K562 (cell line): ENCODE measurements around the gene DNAJB12. TPM values are rescaled to one million over a fixed set of nuclear protein-coding genes. Genes with fewer than 3 reads are reported as not detected.

ENCODE experiments used
- BRCA1 ChIP-seq, 2 experiments: fragments of 450-650 bp in 1 of 2; sonication (generic) in 1 of 2; formaldehyde crosslinking in 1 of 2; IDR thresholded peaks; 2 replicates each; pipeline versions ENCODE4 v1.5.0 to v1.6.1; 2017 to 2020; ENCODE audit warnings: mild to moderate bottlenecking in 1 of 2, missing genetic modification reagents in 1 of 2
- FOXJ3 ChIP-seq: sonication (generic); formaldehyde crosslinking; IDR thresholded peaks from 2 replicates; pipeline ENCODE4 v1.4.0; 2020; ENCODE audit warnings: mild to moderate bottlenecking, missing genetic modification reagents
- JUND ChIP-seq, 2 experiments: IDR thresholded peaks; 2 replicates in 1 of 2; 3 replicates in 1 of 2; pipeline ENCODE4 v1.6.1; 2011; ENCODE audit warnings: borderline replicate concordance in 2 of 2, low read depth in 2 of 2, low read length in 2 of 2, improper control_type of control experiment in 1 of 2, missing biosample characterization in 1 of 2, missing genetic modification characterization in 1 of 2, missing genetic modification reagents in 1 of 2
- NEUROD1 ChIP-seq: fragments of 150-350 bp; IDR thresholded peaks from 2 replicates; pipeline ENCODE4 v1.6.1; 2014; ENCODE audit warnings: borderline replicate concordance, low read length, low read depth; ENCODE audit not compliant: partially characterized antibody
- STAG1 ChIP-seq: sonication (generic); formaldehyde crosslinking; IDR thresholded peaks from 2 replicates; pipeline ENCODE4 v1.5.0; 2020; ENCODE audit warnings: missing genetic modification reagents, borderline replicate concordance
- ZBTB40 ChIP-seq, 2 experiments: fragments of 450-650 bp in 1 of 2; sonication (generic) in 1 of 2; formaldehyde crosslinking in 1 of 2; IDR thresholded peaks; 2 replicates each; pipeline versions ENCODE4 v1.7.1 to v1.9.0; 2016 to 2022; ENCODE audit warnings: inconsistent platforms in 1 of 2, mild to moderate bottlenecking in 1 of 2, missing genetic modification reagents in 1 of 2
- ZFP36 ChIP-seq: fragments of 150-350 bp; IDR thresholded peaks from 2 replicates; pipeline ENCODE4 v1.6.1; 2018; ENCODE audit warnings: low read length, low read depth; ENCODE audit not compliant: partially characterized antibody
- polyA plus RNA-seq, 8 experiments: library from polyadenylated mRNA; depleted of rRNA in 4 of 8; stranded (reverse) in 5 of 8; unstranded in 3 of 8; fragments of >200 nt; fragmentation: Nextera tagmentation in 2 of 8; fragmentation: Illumina TruSeq in 1 of 8; extraction: Ambion mirVana in 2 of 8; extraction: Trizol in 1 of 8; gene quantifications; 2 replicates each; pipeline versions ENCODE4 v1.2.1 to v1.2.3, GENCODE V29; 2011 to 2014; ENCODE audit warnings: inconsistent platforms in 1 of 8, missing spikeins in 1 of 8
- total RNA-seq, 7 experiments: library from RNA; depleted of rRNA in 6 of 7; stranded (reverse); fragments of >200 nt in 6 of 7; fragmentation: Illumina TruSeq in 2 of 7; extraction: Trizol in 2 of 7; gene quantifications; 2 replicates each; pipeline versions ENCODE4 v1.2.1 to v1.2.3, GENCODE V29; 2011 to 2021; ENCODE audit warnings: low replicate concordance in 1 of 7
- TF ChIP-seq, protein P1 (sequence below): fragments of 450-650 bp; IDR thresholded peaks from 2 replicates; pipeline ENCODE4 v1.6.1; 2017; ENCODE audit warnings: antibody characterized with exemption, mild to moderate bottlenecking
- TF ChIP-seq, protein P2 (sequence below): sonication (generic); formaldehyde crosslinking; IDR thresholded peaks from 2 replicates; pipeline ENCODE4 v1.8.1; 2023; ENCODE audit warnings: mild to moderate bottlenecking, missing genetic modification reagents

DNAJB12 gene
- total and polyA plus RNA-seq, 9 of the 15 experiments (the other 6 are each of a cell fraction or from before 2014, with no cell fraction given): 3.5 to 31.5 (median 20.3) TPM

DNA sequence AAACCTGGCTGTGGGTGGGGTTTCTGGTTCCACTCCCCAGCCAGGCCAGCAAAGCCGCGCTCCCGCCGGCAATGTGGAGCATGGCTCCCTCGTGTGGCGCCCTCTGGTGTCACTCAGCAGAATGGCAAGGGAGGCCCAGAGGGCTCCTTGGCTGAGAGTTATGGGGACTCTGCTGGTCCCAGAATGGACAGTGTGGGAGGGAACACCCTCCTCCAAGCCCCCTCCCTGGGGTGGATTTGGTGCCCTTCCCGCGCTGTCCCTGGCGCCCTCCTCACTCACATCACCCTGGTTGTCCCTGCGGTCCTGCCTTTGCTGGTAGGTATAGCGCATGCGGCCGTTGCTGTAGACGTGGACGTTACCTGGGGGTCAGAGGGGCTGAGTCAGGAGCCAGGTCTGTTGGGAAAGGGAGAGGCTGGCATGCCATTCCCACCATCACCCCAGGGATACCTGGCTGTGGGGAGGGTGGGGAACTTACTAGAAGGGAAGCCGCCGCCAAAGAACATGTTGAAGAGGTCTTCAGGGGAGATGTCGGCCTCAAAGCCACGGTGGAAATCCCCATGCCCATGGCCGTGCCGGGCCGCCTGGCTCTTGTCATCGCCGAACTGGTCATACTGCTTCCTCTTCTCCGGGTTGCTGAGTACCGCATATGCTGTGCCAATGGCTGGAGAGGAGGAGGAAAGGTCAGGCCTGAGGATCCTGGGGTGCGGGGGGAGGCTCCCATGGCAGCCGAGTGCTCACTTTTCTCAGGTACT lies 14.0 kb downstream of the DNAJB12 start (continued):
- TF ChIP-seq ZBTB40 (IDR thresholded peaks at IDR 0.05) (no peak), ZBTB40 (CRISPR knock-in tag; IDR thresholded peaks at IDR 0.05) (no peak), ZFP36 (peak; percentile 16), JUND (IDR thresholded peaks at IDR 0.05; ENCODE audit: borderline replicate concordance, low read depth, low read length) (peak; percentile 61; the same call in 1 of the 2 replicates), JUND (tag; IDR thresholded peaks at IDR 0.05; ENCODE audit: borderline replicate concordance, low read depth, low read length) (peak; percentile 14; the same call in 1 of the 3 replicates), STAG1 (CRISPR knock-in tag) (peak; percentile 94), BRCA1 (IDR thresholded peaks at IDR 0.05) (no peak), BRCA1 (CRISPR knock-in tag; IDR thresholded peaks at IDR 0.05) (no peak), FOXJ3 (no peak), NEUROD1 (peak; percentile 37)
- TF ChIP-seq, protein P1, sequence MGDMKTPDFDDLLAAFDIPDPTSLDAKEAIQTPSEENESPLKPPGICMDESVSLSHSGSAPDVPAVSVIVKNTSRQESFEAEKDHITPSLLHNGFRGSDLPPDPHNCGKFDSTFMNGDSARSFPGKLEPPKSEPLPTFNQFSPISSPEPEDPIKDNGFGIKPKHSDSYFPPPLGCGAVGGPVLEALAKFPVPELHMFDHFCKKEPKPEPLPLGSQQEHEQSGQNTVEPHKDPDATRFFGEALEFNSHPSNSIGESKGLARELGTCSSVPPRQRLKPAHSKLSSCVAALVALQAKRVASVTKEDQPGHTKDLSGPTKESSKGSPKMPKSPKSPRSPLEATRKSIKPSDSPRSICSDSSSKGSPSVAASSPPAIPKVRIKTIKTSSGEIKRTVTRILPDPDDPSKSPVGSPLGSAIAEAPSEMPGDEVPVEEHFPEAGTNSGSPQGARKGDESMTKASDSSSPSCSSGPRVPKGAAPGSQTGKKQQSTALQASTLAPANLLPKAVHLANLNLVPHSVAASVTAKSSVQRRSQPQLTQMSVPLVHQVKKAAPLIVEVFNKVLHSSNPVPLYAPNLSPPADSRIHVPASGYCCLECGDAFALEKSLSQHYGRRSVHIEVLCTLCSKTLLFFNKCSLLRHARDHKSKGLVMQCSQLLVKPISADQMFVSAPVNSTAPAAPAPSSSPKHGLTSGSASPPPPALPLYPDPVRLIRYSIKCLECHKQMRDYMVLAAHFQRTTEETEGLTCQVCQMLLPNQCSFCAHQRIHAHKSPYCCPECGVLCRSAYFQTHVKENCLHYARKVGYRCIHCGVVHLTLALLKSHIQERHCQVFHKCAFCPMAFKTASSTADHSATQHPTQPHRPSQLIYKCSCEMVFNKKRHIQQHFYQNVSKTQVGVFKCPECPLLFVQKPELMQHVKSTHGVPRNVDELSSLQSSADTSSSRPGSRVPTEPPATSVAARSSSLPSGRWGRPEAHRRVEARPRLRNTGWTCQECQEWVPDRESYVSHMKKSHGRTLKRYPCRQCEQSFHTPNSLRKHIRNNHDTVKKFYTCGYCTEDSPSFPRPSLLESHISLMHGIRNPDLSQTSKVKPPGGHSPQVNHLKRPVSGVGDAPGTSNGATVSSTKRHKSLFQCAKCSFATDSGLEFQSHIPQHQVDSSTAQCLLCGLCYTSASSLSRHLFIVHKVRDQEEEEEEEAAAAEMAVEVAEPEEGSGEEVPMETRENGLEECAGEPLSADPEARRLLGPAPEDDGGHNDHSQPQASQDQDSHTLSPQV: no peak
- TF ChIP-seq, protein P2, sequence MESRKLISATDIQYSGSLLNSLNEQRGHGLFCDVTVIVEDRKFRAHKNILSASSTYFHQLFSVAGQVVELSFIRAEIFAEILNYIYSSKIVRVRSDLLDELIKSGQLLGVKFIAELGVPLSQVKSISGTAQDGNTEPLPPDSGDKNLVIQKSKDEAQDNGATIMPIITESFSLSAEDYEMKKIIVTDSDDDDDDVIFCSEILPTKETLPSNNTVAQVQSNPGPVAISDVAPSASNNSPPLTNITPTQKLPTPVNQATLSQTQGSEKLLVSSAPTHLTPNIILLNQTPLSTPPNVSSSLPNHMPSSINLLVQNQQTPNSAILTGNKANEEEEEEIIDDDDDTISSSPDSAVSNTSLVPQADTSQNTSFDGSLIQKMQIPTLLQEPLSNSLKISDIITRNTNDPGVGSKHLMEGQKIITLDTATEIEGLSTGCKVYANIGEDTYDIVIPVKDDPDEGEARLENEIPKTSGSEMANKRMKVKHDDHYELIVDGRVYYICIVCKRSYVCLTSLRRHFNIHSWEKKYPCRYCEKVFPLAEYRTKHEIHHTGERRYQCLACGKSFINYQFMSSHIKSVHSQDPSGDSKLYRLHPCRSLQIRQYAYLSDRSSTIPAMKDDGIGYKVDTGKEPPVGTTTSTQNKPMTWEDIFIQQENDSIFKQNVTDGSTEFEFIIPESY (CRISPR knock-in tag): peak; percentile 89
